ENCODE results near the gene HDAC3.
A peak's percentile ranks its signal among the peaks of the same experiment; 100 is the strongest.

HDAC3 gene

DNA sequence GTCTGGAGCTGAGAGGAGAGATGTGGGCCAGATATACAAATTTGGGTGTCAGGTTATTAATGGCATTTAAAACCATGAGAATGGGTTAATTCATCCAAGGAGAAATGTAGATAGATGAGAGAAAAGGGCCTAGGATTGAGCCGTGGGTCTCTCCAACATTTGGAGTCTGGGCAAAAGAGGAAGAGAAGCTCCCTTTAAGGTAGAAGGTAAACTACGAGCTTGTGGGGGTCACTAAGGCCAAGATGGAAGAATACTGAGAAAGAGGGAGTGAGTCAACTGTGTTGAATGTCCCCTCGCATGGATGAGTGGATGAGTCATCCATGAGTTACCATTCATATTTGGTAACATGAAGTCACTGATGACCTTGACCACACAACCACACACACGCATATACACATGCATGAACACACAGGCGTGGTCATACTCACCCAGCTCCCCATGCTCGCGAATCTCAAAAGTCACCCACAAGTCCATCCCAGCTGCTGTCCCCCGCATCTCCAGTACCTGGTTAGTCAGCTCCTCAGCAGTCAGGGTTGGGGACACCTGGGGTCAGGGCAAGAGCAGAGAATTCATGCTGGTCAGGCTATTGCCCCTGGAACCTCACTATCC is 21.4 kb upstream of the HDAC3 start:
- no peak for DNase-seq (ENCODE audit: low read depth, low spot score)

GRCh38 chr5:141657404-141657803 is 20.8 kb upstream of the HDAC3 start:
- no peak for DNase-seq (ENCODE audit: low read depth, low spot score)

DNA sequence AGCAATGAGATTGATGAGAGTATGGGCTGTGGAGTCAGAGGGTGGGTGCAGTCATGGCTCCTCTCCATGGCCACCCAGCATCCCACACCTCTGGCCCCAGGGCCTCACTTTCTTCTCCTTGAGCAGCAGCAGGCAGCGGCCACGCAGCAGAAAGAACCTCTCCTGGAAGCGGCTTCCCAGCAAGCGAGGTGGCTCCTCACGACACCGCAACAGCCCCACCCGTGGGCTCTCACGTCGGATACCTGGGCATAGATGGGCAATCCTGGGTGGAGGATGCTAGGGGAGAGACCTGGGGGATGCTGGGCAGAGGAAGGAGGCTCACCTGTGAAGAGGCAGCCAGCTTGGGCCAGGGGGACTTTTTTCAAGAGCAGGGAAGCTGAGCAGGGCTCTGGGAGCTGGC is 19.7 kb upstream of the HDAC3 start:
- DNase-seq (ENCODE audit: low read depth, low spot score): no peak

DNA sequence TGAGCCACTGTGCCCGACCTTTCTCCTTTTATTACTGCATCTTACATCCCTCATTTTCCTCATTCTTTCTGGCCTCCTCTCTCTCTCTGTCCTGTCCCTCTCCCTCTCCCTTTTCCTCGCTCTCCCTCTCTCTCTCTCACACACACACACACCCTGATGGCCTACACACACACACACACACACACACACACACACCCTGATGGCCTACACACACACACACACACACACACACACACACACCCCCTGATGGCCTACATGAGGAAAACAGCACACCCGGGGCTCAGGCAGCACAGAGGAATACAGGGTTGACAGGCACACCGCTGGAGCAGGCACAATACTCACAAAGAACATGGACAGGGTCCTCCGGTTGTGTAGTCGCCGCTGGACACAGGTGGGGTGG is 18.4 kb upstream of the HDAC3 start:
- DNase-seq (ENCODE audit: low read depth, low spot score): no peak

DNA sequence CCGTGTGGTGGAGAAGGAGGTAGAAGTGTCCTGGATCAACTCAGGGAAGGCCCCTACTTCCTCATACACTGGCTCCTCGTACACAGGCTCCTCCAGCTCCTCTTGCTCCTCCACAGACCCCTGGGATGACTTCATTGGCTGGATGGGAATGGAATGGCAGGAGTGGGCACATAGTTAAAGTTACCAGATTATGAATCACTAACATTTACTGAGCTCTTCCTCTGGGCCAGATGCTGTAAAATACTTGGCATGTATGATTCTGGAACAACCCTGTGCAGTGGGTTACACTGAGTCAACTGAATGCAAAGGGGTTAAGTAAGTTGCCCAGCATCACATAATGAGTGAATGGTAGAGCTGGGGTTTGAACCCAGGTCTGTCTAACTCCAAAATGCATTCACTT is 17.6 kb upstream of the HDAC3 start:
- DNase-seq (ENCODE audit: low read depth, low spot score): no peak

GRCh38 chr5:141651728-141652105 is 15.1 kb upstream of the HDAC3 start:
- peak; percentile 36 for DNase-seq (ENCODE audit: low read depth, low spot score)

- peak; percentile 73 for DNase-seq (ENCODE audit: low read depth, low spot score)
Observed at GRCh38 chr5:141650851-141651727, 14.4 kb upstream of the HDAC3 start, which contains the start of gene FCHSD1. Gene FCHSD1 (minus strand): TSS chr5:141651418. CDS start chr5:141651368, 50 bp downstream.

DNA sequence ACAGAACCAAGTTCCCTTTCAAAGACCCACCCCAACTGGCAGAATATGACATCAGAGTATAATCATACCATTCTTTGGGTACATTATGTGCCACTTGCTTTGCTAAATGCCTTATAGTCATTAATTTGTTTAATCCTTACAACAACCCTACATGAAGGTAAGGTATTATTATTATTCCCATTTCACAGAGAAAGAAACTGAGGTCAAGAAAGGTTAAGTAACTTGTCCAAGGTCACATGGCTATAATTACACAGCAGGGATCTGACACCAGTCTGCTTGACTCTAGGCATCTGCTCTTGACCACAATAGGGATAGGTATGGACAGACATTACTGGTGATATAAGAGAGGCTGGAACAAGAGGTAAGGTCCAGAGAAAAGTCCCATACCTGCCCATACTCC is 13.3 kb upstream of the HDAC3 start:
- no peak for DNase-seq (ENCODE audit: low read depth, low spot score)

DNA sequence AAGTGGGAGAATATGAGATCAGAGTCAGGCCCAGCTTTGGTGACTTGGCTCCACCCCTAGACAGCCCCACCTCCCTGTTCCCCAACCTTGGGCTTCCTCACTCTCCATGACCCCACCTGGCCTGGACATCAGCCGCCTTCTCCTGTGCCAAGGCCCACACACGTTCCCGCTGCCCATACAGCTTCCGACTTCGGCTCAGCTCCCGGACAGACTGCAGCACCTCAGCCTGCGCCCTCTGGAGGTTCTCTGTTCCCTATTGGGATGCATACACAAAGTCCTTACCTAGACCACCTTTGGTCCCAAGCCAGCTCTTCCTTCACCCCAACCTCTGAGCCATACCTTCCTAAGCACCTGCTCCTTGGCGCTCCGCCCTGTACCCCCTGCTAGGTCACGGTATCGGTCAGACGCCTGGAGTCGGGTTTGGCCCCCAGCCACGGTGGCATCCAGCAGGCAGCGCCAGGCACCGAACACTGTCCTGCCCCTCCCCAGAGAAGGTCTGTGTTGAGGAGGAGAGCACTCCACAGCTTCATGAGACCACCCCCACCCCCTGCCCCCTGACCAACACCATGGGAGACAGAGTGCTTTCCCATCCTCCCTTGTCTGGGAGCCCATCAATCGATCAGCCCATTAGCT is 12.5 kb upstream of the HDAC3 start:
- no peak for DNase-seq (ENCODE audit: low read depth, low spot score)

- no peak for DNase-seq (ENCODE audit: low read depth, low spot score)
Observed at GRCh38 chr5:141647851-141648250, 11.2 kb upstream of the HDAC3 start.

DNA sequence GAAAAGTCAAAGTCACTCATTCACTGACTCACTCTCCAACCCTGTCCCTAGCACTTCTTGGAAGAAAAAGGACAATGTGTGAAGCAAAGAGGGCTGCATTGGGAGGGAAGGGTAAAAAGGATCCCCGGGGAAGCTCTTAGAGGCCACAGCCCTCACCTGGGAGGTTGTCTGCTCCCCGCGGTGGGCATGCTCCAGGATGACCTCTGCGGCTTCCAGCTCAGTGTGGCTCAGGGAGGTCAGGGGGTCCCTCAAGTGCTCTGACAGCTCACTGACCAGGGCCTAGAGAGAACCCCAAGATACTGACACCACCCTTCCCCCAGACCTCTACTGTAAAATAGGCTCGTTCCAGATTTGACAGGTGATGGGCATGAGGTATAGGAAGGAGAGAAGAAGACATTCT is 10.6 kb upstream of the HDAC3 start:
- DNase-seq (ENCODE audit: low read depth, low spot score): no peak

DNA sequence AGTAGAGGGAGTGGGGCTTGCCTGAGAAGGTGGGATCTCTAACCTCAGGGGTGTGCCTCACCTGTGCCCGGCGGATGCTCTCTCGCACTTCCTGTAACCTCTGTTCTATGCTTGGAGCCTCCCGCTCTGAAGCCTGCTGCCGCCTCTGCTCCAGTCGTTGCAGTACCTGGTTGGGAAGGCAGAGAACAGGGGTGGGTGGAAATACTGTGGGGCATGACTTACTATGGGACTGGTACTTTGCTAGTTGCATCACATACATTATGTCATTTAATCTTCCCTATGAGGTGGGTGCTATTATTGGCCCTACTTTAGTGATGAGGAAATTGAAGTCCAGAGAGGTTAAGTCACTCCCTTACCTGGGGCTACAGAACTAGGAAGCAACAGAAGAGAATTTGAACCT is 9.4 kb upstream of the HDAC3 start:
- DNase-seq (ENCODE audit: low read depth, low spot score): no peak

GRCh38 chr5:141641634-141642267 is 5.1 kb upstream of the HDAC3 start:
- DNase-seq (ENCODE audit: low read depth, low spot score): no peak

DNA sequence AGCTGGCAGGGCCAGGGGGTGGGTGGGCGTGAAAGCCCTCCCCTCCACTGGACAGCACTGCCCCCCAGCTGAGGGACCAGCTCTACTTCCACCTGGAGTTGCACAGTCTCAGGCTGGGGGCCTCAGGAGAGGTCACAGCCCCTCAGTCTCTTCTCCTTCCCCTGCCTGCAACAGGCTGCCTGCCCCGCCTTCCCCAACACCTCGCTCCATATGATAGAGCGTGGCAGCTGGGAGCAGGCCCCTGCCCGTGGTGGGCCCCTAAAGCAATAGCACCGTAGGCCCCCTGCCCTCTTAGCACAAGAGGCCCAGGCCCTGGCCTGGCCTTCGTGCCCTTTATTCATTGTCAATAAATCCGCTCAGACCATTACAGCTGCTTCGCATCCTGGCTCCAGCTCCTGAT is 4.0 kb upstream of the HDAC3 start:
- DNase-seq (ENCODE audit: low read depth, low spot score): no peak

- DNase-seq (ENCODE audit: low read depth, low spot score): no peak
Observed at GRCh38 chr5:141640051-141640415, 3.4 kb upstream of the HDAC3 start.

DNA sequence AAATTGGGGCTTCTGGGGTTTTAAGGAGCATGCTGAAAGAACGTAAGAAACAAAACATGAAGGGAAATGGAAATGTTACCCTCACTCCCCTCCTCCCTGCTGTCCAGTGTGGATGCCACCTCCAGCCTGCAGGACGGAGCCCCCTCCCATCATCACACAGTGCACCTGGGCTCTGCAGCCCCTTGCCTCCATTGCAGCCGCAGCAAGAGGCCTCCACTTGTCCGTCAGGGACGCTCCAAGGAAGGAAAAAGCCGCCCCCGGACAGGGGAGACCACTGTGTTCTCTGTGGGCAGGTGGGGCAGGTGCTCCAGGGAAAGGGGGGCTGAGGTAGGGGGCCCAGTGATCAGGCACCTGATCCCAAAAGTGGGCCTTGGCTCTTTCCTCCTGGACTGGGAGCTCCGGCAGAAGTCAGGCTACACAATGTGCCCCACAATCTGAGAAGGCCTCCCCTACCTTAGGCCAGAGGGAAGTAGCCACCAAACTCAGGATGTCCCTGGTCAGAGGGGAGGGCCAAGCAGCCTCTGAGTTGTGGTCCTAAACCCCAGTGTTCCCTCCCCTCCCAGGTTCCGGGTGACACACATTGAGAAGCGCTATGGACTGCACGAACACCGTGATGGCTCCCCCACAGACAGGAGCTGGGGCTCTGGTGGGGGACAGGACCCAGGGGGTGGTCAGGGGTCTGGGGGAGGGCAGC is 2.9 kb upstream of the HDAC3 start:
- DNase-seq (ENCODE audit: low read depth, low spot score): no peak

GRCh38 chr5:141638771-141639170 is 2.1 kb upstream of the HDAC3 start:
- DNase-seq (ENCODE audit: low read depth, low spot score): no peak

DNA sequence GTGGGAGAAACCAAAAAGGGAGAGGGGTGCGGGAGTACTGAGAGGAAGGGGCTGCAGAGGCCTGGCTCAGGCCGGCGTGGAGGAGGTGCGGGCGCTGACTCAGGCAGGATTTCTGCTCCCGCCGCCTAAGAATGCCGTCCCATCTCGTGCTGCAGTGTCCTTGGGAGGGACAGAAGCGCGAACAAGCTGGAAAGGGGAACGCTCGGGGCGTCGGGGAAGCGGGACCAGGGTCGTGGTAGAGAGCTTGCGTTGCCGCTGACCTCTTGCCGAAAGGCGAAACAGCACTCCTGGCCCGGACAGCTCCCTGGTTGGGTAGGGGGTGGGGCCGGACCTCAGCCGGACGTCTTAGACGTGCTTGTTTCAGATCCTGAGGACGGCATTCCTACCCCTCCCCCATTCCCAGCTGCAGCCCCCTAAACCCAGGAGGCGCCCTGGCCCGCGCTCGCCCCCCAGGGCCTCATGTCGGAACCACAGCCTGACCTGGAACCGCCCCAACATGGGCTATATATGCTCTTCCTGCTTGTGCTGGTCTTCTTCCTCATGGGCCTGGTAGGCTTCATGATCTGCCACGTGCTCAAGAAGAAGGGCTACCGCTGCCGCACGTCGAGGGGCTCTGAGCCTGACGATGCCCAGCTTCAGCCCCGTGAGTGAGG is 1.2 kb upstream of the HDAC3 start:
- peak; percentile 92 for DNase-seq (ENCODE audit: low read depth, low spot score)

- DNase-seq (ENCODE audit: low read depth, low spot score): peak; percentile 52
Observed at GRCh38 chr5:141637123-141637766, 596 bp upstream of the HDAC3 start.

DNA sequence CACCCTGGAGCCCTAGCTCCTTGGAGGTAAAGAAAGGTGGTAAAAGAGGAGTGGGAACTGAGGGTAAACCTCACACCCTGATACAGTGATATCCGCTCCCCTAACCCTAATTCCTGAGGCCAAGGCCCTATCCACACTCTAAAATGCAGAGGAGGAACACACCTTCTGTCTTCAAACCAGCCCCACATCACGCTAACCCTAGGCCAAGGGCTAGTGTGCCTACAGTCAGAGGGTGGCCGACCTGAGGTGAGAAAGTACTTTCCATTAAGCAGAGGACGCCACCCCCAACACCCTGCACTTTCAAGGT is 590 bp downstream of the HDAC3 start:
- DNase-seq (ENCODE audit: low read depth, low spot score): no peak

DNA sequence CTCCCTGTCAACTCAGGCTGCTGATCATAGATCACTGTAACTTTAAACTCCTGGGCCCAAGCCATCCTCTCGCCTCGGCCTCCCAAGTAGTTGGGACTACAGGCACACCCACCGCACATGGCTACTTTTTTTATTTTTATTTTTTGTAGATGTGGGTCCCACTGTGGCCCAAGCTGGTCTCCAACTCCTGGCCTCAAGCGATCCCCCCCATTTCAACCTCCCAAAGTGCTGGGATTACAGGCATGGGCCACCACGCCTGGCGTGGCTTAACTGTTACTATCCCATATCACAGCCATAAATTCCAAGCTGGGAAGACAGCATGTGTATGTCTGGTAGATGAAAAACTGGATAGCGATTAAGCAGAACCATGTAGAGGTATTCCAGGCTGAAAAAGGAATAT is 1.0 kb downstream of the HDAC3 start:
- DNase-seq (ENCODE audit: low read depth, low spot score): no peak

Data from ELF-1 (cell line).